ENCODE data around the gene EML6. TPM values are rescaled to one million over a fixed set of nuclear protein-coding genes. Genes with fewer than 3 reads are reported as not detected.

The EML6 gene
- total and polyA plus RNA-seq, 2 of the 8 experiments (the other 6 are each of a cell fraction or from before 2014, with no cell fraction given): 1.2 to 1.6 TPM

DNA sequence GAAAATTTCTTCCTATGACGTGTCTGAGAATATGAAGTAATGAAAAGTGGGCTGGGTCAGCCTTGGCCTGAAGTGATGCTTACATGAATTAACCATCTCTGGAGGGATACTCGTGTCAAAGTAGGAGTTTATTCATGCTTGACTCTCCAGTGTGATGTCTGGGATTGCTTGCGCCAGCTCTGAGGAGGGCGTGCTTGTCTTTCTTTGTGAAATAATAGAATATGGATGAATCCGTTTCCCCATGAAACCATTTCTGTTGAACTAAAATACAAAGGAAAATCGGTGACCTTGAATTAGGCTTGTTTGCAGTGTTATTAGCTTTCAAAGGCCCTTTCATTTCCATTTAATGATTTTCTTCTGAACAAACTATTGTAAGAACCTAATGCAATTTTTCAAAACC, 77.9 kb downstream of the EML6 start (continued):
- TF ChIP-seq, protein P1, sequence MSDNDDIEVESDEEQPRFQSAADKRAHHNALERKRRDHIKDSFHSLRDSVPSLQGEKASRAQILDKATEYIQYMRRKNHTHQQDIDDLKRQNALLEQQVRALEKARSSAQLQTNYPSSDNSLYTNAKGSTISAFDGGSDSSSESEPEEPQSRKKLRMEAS (IDR thresholded peaks at IDR 0.05): no peak
- no peak for TF ChIP-seq CEBPB (IDR thresholded peaks at IDR 0.05; ENCODE audit: low read depth, low read length)
- TF ChIP-seq SP2 (IDR thresholded peaks at IDR 0.05; ENCODE audit: low read length): no peak
